22Rv1 (cell line): ENCODE data around the gene PLEKHG1.

Experiments
- H3K27ac ChIP-seq: fragments of 450-650 bp; 2 replicates; pipeline ENCODE4 v1.5.1; 2017
- CTCF ChIP-seq: fragments of 450-650 bp; IDR thresholded peaks from 2 replicates; pipeline ENCODE4 v1.5.1; 2017; ENCODE audit warnings: mild to moderate bottlenecking
- ZFX ChIP-seq: fragments of 450-650 bp; IDR thresholded peaks from 2 replicates; pipeline ENCODE4 v1.6.1; 2017; ENCODE audit warnings: antibody characterized with exemption, borderline replicate concordance

Gene PLEKHG1

GRCh38 chr6:150589852-150590251 is 9.8 kb upstream of the PLEKHG1 start:
- no peak overlapping the region for H3K27ac ChIP-seq
- TF ChIP-seq CTCF, result no peak
- no peak for TF ChIP-seq ZFX

GRCh38 chr6:150590446-150590845 is 9.2 kb upstream of the PLEKHG1 start:
- H3K27ac ChIP-seq, result no peak overlapping the region
- no peak for TF ChIP-seq ZFX
- TF ChIP-seq CTCF, result no peak

- H3K27ac ChIP-seq, result no peak overlapping the region
- TF ChIP-seq CTCF, result no peak
These were observed 7.2 kb upstream of the PLEKHG1 start for GRCh38 chr6:150592377-150592995.

GRCh38 chr6:150593119-150593518 is 6.6 kb upstream of the PLEKHG1 start:
- TF ChIP-seq ZFX (no peak), CTCF (no peak)
- no peak overlapping the region for H3K27ac ChIP-seq

GRCh38 chr6:150596439-150596838 is 3.2 kb upstream of the PLEKHG1 start:
- no peak for TF ChIP-seq CTCF
- TF ChIP-seq ZFX, result no peak
- no peak overlapping the region for H3K27ac ChIP-seq

GRCh38 chr6:150598401-150598800 is 1.3 kb upstream of the PLEKHG1 start:
- TF ChIP-seq ZFX (no peak), CTCF (no peak)
- H3K27ac ChIP-seq, result no peak overlapping the region

GRCh38 chr6:150598858-150599198 is 857 bp upstream of the PLEKHG1 start:
- H3K27ac ChIP-seq, result no peak overlapping the region
- TF ChIP-seq CTCF (no peak), ZFX (no peak)
